RWPE1 (cell line): ENCODE measurements around the gene CNDP1.
"Not testable (repeated sequence)": the region's sequence is repeated elsewhere in the genome, so short reads cannot be mapped to it uniquely, and the experiment has no call there.

Source experiments
- CTCF ChIA-PET: fragments of 350-600 bp; sonication (Branson Sonifier 250); formaldehyde crosslinking; extraction: SDS; loops from one replicate; lab custom pipeline; 2021; lab: Yijun Ruan, JAX
- POLR2A ChIA-PET: fragments of 400-600 bp; formaldehyde crosslinking; extraction: SDS; loops from one replicate; lab custom pipeline; 2020; ENCODE audit warnings: antibody characterized with exemption; ENCODE audit not compliant: low non-redundant PET; lab: Yijun Ruan, JAX
- DNase-seq: peaks from one replicate; pipeline ENCODE4 v3.0.0; 2012; ENCODE audit warnings: low spot score
- H3K27ac ChIP-seq: fragments of 450-650 bp; 2 replicates; pipeline ENCODE4 v1.5.1; 2017
- CTCF ChIP-seq: fragments of 450-650 bp; conservative IDR thresholded peaks from 2 replicates; pipeline ENCODE4 v1.5.1; 2017; ENCODE audit warnings: low read depth, mild to moderate bottlenecking

Gene CNDP1

GRCh38 chr18:74562775-74563174 is 28.5 kb downstream of the CNDP1 start:
- TF ChIP-seq CTCF: no peak
- no peak overlapping the region for H3K27ac ChIP-seq
- no peak for DNase-seq
- POLR2A ChIA-PET: no interaction called here
- CTCF ChIA-PET: no interaction called here

- no peak for DNase-seq
- POLR2A ChIA-PET: no interaction called here
- CTCF ChIA-PET: no interaction called here
- no peak for TF ChIP-seq CTCF
- no peak overlapping the region for H3K27ac ChIP-seq
Measured at GRCh38 chr18:74563999-74564398, 29.7 kb downstream of the CNDP1 start.

- CTCF ChIA-PET, POLR2A ChIA-PET, H3K27ac ChIP-seq, DNase-seq: not testable (repeated sequence)
Measured at GRCh38 chr18:74565164-74565563, 30.9 kb downstream of the CNDP1 start.

- DNase-seq, H3K27ac ChIP-seq, POLR2A ChIA-PET, CTCF ChIA-PET: not testable (repeated sequence)
Measured at GRCh38 chr18:74565993-74566392, 31.7 kb downstream of the CNDP1 start.

GRCh38 chr18:74567822-74568221 is 33.5 kb downstream of the CNDP1 start:
- ChIA-PET POLR2A (no interaction called here), CTCF (no interaction called here)
- no peak overlapping the region for H3K27ac ChIP-seq
- no peak for DNase-seq
- TF ChIP-seq CTCF: no peak

GRCh38 chr18:74569401-74569800 is 35.1 kb downstream of the CNDP1 start:
- CTCF ChIA-PET: interaction anchor here (0.6 kb wide), 1 partner anchor 12 kb away, joined by 3 read pairs; no protein-coding TSS in a partner anchor
- POLR2A ChIA-PET: no interaction called here
- no peak for DNase-seq
- no peak for TF ChIP-seq CTCF
- H3K27ac ChIP-seq: no peak overlapping the region

- no peak for DNase-seq
- no peak for TF ChIP-seq CTCF
- POLR2A ChIA-PET: no interaction called here
- CTCF ChIA-PET: no interaction called here
- H3K27ac ChIP-seq: no peak overlapping the region
Measured at GRCh38 chr18:74570266-74570665, 36.0 kb downstream of the CNDP1 start.
